Activated CD8-positive, alpha-beta T cell treated with anti-CD3 and anti-CD28 coated beads for 36 hours (primary cell): ENCODE measurements around the gene C20orf144. TPM values are rescaled to one million over a fixed set of nuclear protein-coding genes. Genes with fewer than 3 reads are reported as not detected.
"Not testable (repeated sequence)": the region's sequence is repeated elsewhere in the genome, so short reads cannot be mapped to it uniquely, and the experiment has no call there.

ENCODE experiments used
- ATAC-seq: fragments of 200-7000 bp; cut with Tn5 transposase; one replicate; pipeline ENCODE4 v1.10.0; 2021; ENCODE audit warnings: mild to moderate bottlenecking, moderate library complexity
- CTCF ChIA-PET: fragments of 350-600 bp; sonication (Branson Sonifier 250); formaldehyde crosslinking; loops from one replicate; lab custom pipeline; 2021; ENCODE audit warnings: antibody characterized with exemption; lab: Charles Lee
- POLR2A ChIA-PET: fragments of 350-600 bp; sonication (Branson Sonifier 250); formaldehyde crosslinking; loops from one replicate; lab custom pipeline; 2021; ENCODE audit warnings: antibody characterized with exemption; lab: Charles Lee
- DNase-seq: peaks from one replicate; pipeline ENCODE4 v3.0.0-alpha.2; 2020
- H3K27ac Mint-ChIP-seq: one replicate; pipeline ENCODE4 v1.8.0; 2021; ENCODE audit warnings: mild to moderate bottlenecking, mixed read lengths
- H3K27me3 Mint-ChIP-seq: one replicate; pipeline ENCODE4 v1.8.0; 2021; ENCODE audit warnings: mixed read lengths
- H3K36me3 Mint-ChIP-seq: one replicate; pipeline ENCODE4 v1.8.0; 2021; ENCODE audit warnings: low read depth, mixed read lengths
- H3K4me1 Mint-ChIP-seq: one replicate; pipeline ENCODE4 v1.8.0; 2021; ENCODE audit warnings: low read depth, mixed read lengths
- H3K4me3 Mint-ChIP-seq: one replicate; pipeline ENCODE4 v1.8.0; 2021; ENCODE audit warnings: mild to moderate bottlenecking, moderate library complexity, mixed read lengths
- H3K9me3 Mint-ChIP-seq: one replicate; pipeline ENCODE4 v1.8.0; 2021; ENCODE audit warnings: mixed read lengths
- intact Hi-C: fragments of 100-400 bp; cut with micrococcal nuclease; formaldehyde crosslinking; loops from one replicate; pipeline ENCODE4 v1.10.0; 2022
- total RNA-seq, 2 experiments: library from RNA; stranded (reverse); gene quantifications; one replicate each; pipeline ENCODE4 v1.2.3, GENCODE V29; 2021
- TF ChIP-seq, protein P1 (sequence below): fragments of 200-600 bp; IDR thresholded peaks from one replicate; pipeline ENCODE4 v1.8.0; 2022; ENCODE audit warnings: antibody characterized with exemption, mild to moderate bottlenecking

C20orf144 gene
- total RNA-seq, 2 experiments from 2014 or later, result 0.29 to 0.36 TPM

DNA sequence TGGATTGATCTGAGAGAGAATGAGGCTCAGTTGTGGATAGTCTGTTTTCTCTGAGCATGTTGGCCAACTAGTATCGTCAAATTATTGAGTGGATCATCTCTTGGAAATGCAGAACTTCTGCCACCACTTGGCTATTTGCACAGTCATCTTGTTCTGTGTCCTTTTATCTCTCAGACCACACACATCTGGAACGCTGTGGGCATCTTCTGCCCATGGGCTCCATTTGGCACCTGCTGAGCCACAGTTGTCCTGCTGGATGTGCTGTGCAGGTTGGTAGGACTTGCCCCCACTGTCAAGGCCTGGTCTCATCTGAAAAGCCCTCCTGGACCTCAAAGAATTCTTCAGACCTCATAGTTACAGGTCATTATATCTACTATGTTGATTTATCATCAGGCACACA is 16.7 kb upstream of the C20orf144 start:
- no peak overlapping the region for H3K27ac Mint-ChIP-seq
- no peak for DNase-seq
- H3K27me3 Mint-ChIP-seq, result no peaks in the 10 kb centered on the region
- ChIA-PET CTCF (interaction anchor here (2.1 kb wide), 1 partner anchor 22 kb away, joined by 7 read pairs; the partner anchor contains the start of gene ACTL10), POLR2A (interaction anchor here (0.6 kb wide), 1 partner anchor 32 kb away, joined by 3 read pairs; no protein-coding TSS in a partner anchor)
- intact Hi-C loops, result no loop called here
- H3K36me3 Mint-ChIP-seq, result peaks cover 9% of the 10 kb centered on the region
- no peaks in the 10 kb centered on the region for H3K9me3 Mint-ChIP-seq
- no peak overlapping the region for H3K4me3 Mint-ChIP-seq
- no peak for ATAC-seq
- H3K4me1 Mint-ChIP-seq, result peaks cover 23% of the 10 kb centered on the region
- TF ChIP-seq, protein P1, sequence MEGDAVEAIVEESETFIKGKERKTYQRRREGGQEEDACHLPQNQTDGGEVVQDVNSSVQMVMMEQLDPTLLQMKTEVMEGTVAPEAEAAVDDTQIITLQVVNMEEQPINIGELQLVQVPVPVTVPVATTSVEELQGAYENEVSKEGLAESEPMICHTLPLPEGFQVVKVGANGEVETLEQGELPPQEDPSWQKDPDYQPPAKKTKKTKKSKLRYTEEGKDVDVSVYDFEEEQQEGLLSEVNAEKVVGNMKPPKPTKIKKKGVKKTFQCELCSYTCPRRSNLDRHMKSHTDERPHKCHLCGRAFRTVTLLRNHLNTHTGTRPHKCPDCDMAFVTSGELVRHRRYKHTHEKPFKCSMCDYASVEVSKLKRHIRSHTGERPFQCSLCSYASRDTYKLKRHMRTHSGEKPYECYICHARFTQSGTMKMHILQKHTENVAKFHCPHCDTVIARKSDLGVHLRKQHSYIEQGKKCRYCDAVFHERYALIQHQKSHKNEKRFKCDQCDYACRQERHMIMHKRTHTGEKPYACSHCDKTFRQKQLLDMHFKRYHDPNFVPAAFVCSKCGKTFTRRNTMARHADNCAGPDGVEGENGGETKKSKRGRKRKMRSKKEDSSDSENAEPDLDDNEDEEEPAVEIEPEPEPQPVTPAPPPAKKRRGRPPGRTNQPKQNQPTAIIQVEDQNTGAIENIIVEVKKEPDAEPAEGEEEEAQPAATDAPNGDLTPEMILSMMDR, result no peak

DNA sequence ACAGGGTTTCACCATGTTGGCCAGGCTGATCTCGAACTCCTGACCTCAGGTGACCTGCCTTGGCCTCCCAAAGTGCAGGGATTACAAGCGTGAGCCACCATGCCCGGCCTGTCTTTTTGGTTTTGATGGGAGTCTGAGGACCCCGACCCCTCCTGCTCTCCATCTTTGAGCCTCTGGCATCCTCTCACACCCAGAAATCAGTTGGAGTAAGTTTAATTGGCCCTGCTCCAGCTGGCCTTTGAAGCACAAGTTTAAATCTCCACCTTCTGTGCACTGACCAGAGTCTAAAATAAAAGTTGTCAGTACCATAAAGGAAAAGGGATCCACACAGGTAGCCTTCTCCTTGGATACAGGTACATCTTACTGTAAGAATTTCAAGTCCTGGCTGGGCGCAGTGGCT is 15.9 kb upstream of the C20orf144 start:
- TF ChIP-seq, protein P1, result no peak
- Mint-ChIP-seq H3K36me3 (peaks cover 9% of the 10 kb centered on the region), H3K4me3 (no peak overlapping the region), H3K27me3 (no peaks in the 10 kb centered on the region), H3K27ac (no peak overlapping the region), H3K4me1 (peaks cover 23% of the 10 kb centered on the region), H3K9me3 (no peaks in the 10 kb centered on the region)
- no peak for DNase-seq
- ATAC-seq, result no peak
- intact Hi-C loops, result no loop called here
- ChIA-PET POLR2A (interaction anchor here (0.9 kb wide), 1 partner anchor 21 kb away, joined by 3 read pairs; the partner anchor contains the start of gene ACTL10), CTCF (interaction anchor here (2.1 kb wide), 1 partner anchor 21 kb away, joined by 7 read pairs; the partner anchor contains the start of gene ACTL10)

DNA sequence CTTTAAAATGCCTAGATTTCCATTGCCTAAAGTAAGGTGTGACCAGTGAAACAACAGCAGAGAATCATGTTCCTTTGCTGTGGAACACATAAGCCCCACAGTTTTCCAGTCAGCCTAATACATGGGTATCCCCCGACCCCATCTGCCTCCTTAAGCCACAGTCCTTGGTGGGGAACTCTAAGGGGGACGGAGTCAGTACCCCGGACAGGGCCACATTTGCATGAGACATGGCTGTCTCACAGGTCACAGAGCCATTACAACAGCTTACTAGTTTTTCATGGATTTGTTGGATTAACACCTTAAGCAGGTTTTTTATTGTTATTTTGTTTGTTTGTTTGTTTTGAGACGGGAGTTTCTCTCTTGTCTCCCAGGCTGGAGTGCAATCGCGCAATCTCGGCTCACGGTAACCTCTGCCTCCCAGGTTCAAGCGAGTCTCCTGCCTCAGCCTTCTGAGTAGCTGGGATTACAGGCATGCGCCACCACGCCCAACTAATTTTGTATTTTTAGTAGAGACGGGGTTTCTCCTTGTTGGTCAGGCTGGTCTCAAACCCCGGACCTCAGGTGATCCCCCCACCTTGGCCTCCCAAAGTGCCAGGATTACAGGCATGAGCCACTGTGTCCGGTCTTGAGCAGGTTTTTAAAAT is 15.0 kb upstream of the C20orf144 start:
- H3K36me3 Mint-ChIP-seq, H3K4me3 Mint-ChIP-seq, ATAC-seq, DNase-seq, intact Hi-C loops, H3K27me3 Mint-ChIP-seq, POLR2A ChIA-PET, H3K27ac Mint-ChIP-seq, H3K9me3 Mint-ChIP-seq: not testable (repeated sequence)
- H3K4me1 Mint-ChIP-seq, result peaks cover 26% of the 10 kb centered on the region
- CTCF ChIA-PET, result interaction anchor here (1.1 to 2.1 kb wide), 2 partner anchors 9 to 20 kb away, joined by 3 to 7 read pairs; partner anchors contain the start of gene ACTL10

DNA sequence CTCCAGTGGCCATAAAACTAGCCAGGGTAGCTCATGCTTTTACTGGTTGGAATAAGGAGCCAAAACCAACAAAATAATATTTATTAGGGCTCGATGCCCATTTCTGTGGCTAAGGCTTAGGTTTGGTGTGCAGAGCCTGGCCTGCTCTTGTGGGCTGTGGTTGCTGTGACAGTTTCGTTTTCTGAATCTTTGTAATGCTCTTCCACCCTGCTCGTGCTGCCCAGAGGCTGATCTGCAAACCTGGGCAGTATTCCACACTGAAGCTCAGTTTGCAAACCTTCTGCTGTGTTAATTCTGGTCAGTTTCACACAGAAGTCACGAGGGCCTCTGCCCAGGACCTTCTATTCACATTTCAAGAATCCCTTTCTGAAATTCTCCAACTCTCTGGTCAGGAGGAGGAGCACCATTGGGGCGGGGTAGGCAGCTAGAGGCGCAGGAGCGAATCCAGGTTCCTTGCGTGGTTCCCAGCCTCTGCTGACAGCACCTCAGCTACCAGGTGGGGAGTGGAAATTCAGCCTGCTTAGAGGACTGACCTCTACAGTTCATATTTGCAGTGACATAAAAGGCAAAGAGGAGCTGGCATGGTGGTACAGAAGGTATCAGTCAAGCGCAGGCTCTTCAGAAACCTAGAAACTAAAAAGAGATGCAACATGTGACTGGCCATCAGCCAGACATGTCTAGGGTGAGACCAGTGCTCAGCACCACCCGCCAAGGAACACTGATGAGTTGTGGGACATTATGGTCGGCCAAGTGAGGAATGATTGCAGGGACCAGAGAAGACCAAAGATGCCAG is 14.3 kb upstream of the C20orf144 start:
- no peak for DNase-seq
- Mint-ChIP-seq H3K9me3 (no peaks in the 10 kb centered on the region), H3K27ac (no peak overlapping the region), H3K27me3 (no peaks in the 10 kb centered on the region), H3K4me1 (peaks cover 32% of the 10 kb centered on the region), H3K36me3 (peaks cover 9% of the 10 kb centered on the region), H3K4me3 (no peak overlapping the region)
- POLR2A ChIA-PET, result interaction anchor here (0.6 to 1.6 kb wide), 4 partner anchors 9 to 104 kb away, joined by 3 to 4 read pairs (median 3); no protein-coding TSS in a partner anchor
- CTCF ChIA-PET, result interaction anchor here (1.1 to 2.1 kb wide), 2 partner anchors 9 to 20 kb away, joined by 3 to 7 read pairs; partner anchors contain the start of gene ACTL10
- intact Hi-C loops, result no loop called here
- no peak for ATAC-seq
- TF ChIP-seq, protein P1, result no peak

DNA sequence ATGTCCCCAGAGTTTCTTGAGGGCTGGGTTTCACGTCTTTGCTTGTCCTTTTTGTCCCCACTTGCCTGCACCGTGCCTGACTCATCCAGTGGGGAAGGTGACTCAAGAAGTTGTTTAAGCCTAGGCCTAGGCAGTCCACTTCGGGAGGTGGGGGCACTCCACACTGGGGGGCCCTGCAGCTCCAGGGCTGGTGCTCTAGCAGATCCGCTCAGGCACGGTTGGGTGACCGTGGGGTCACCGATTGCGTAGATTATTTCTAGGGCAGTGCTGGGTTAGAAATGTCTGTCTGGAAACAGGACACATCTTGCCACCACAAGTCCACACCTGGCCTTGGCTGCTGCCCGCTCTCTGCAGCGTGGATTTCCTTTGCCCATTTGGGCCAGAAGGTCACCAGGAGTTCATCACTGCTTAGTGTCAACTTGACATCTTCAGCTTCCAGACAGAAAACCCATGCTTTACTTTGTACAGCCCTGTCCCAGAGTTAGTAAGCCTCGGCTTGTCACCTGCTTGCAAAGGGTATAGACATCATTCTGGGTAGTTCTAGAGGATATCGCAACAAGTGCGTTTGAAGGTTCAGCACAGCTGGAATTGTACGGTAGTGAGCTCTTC is 13.6 kb upstream of the C20orf144 start:
- DNase-seq (no peak), ATAC-seq (no peak)
- Mint-ChIP-seq H3K36me3 (peaks cover 9% of the 10 kb centered on the region), H3K4me1 (peaks cover 38% of the 10 kb centered on the region), H3K4me3 (no peak overlapping the region), H3K9me3 (no peaks in the 10 kb centered on the region), H3K27me3 (no peaks in the 10 kb centered on the region), H3K27ac (no peak overlapping the region)
- TF ChIP-seq, protein P1, result no peak
- POLR2A ChIA-PET, result interaction anchor here (0.6 to 1.6 kb wide), 5 partner anchors 10 to 246 kb away, joined by 3 to 4 read pairs (median 3); no protein-coding TSS in a partner anchor
- intact Hi-C loops, result no loop called here
- CTCF ChIA-PET, result interaction anchor here (1.1 kb wide), 1 partner anchor 19 kb away, joined by 4 read pairs; no protein-coding TSS in a partner anchor
